GM18868 (cell line): Measurements from ENCODE around the gene SCYL2.
A peak's percentile ranks its signal among the peaks of the same experiment; 100 is the strongest.
"Not testable (repeated sequence)": the region's sequence is repeated elsewhere in the genome, so short reads cannot be mapped to it uniquely, and the experiment has no call there.

Experiments used
- ATAC-seq: cut with Tn5 transposase; IDR thresholded peaks from one replicate; pipeline ENCODE4 v1.9.1; 2021; ENCODE audit warnings: mild to moderate bottlenecking, moderate library complexity; ENCODE audit not compliant: unreplicated experiment

The SCYL2 gene

DNA sequence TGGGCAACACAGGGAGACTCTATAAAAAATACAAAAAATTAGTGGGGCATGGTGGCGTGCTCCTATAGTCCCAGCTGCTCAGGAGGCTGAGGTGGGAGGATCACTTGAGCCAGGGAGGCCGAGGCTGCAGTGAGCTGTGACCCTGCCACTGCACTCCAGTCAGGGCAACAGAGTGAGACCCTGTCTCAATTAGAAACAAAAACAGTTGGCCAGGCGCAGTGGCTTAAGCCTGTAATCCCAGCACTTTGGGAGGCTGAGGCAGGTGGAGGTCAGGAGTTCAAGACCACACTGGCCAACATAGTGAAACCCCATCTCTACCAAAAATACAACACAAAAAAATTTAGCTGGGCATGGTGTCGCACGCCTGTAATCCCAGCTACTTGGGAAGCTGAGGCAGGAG lies 1.9 kb upstream of the SCYL2 start:
- not testable (repeated sequence) for ATAC-seq

DNA sequence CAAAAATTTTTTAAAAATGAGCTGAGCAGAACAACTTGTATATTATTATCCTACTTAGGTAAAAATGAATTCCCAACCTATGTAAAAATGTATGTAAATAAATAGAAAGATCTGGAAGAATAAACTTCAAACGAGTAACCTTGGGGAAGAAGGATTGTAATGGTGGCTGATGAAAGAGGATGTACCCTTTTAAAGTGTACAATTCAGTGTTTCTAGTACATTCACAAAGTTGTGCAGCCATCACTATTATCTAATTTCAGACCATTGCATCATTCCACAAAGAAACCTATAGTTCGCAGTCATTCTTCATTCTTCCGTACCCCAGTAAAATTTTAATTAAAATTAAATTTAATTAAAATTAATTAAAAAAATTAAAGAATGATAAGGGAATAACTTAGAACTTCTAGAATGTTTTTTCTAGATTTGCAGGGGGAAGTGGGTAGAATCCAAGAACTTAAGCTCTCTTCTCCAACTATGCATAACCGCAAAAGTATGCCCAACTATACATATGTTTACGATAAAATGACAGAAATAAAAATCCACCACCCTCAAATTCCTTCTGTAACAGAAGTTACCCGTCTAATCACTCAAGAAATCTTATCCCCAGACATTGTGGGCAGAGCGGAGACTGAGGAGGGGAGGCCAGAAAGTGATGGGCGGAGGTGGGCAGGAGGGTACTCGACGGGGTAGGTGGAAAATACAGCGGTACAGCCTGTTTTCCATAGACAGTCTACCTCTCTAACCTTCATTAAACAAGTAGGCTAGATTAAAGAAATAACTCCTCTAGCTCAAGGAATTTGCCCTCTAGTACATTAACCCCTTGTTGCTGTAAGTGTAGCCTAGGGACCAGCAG lies 1.0 kb upstream of the SCYL2 start:
- ATAC-seq = peak; percentile 4

DNA sequence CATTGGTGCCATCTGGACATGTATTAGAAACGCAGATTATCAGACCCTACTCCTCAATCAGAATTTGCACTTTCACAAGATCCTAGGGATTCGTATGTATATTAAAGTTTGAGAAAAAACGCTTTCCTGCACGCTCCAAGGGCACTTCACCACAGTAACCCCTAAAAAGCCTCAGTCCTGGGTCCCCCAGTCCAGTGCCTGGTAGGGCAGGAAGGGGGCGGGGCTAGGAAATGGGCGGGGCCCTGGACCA lies 467 bp upstream of the SCYL2 start:
- ATAC-seq = peak; percentile 81

DNA sequence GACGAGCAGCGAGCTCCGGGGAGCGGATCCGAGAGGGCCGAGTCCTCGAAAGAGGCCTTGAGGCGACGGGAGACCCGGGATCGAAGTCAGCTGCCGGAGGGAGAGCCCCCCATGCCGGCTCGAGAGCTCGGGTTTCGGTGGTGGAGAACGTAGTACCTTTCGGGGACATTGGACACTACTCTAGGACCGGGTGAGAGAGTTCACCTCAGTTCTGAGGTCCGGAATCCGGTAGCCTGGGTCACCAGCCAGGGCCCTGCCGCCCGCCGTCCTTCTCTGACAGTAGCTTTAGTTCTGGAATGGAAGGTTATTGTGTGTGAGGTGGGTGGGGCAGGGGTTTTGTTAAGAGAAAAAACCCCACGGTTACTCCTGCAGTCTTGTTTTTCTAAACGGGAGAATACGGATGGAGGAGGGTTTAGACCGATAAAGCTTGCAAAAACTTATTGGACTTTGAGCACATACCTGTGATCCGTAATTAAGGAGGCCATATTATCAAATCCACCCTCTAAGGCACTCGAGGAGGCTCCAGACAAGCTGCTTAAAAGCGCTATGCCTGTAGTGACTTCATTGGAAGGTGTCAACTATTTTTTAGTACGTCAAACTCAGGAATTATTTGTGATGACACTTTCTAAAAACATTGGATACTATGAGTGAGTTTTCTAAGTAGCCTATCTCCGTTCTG lies 765 bp downstream of the SCYL2 start:
- peak; percentile 3 for ATAC-seq

DNA sequence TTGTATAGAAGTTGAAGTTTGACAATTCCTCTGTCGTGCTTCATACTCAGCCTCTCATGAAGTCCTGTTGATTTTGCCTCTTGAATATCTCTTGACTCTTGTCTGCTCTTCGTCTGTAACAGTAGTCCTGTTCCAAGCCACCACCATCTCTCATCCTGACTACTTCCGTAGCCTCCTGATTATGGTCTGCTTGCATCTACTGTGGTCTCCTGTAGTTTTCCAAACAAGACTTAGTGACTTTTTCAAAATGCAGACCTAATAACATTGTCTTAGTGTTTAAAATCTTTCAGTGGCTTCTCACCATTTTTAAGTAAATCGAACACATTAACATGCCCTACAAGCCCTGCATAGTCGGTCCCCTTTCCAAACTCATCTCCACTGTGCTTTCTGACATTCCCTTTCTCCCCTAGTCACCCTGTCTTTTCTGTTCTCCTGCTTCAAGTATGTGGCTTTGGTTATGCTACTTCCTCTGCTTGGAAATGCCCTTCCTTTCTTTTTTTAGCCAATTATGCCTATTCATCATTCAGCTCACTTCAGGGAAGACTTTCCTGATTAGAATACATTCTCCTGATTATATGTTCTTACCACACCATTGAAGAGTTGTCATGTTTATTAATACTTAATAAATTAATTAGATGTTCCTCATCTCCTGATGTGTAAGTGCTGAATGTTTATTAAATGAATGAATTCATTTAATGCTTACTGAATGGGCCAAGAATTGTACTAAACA lies 2.0 kb downstream of the SCYL2 start:
- no peak for ATAC-seq

DNA sequence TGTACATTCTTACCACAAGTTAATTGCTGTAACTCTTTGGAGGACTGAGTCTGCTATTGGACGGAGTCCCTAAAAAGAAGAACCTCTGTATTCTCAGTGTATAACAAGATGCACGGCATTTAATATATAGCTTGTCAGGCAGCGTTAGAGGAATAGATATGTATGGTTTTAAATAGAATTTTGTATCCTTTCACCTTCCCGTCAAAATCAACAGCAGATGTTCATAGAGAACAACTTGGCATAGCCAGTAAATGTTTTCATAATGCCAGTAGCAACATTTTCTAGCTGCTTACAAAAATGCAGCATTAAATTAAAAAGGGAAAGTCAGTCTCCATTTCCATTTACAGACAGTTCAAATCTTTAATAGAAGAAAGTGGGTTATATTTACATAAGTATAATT lies 6.8 kb downstream of the SCYL2 start:
- ATAC-seq = no peak

DNA sequence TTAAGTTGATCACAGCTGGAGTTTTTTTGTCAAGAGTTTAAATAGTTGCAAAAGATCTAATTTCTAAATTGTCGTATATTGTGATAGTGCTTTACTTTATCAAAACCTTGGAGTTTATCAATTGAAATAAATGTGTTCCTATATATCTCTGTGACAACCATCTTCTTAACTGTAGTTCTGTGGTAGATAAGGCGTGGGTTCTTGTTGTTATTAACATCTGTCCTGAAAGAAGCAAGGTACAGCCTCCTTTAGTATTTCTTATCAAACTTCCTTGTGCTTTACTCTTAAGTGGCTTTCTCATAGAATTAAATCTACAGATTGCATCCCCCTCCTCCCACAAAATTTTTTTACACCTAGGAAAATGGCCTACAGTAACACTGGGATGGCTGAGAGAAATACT lies 7.3 kb downstream of the SCYL2 start:
- no peak for ATAC-seq

DNA sequence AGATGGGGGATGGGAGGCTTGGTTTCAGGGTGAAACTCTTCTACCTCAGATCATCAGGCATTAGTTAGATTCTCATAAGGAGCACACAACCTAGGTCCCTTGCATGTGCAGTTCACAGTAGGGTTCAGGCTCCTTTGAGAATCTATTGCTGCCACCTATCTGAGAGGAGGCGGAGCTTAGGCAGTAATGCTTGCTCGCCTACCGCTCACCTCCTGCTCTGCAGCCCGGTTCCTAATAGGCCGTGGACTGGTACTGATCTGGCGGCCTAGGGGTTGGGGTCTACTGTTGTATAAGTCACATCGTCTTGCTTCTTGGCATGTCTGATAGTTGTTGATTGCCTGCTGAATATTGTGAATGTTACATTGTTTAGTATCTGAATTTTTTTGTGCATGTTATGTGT lies 12.2 kb downstream of the SCYL2 start:
- no peak for ATAC-seq

DNA sequence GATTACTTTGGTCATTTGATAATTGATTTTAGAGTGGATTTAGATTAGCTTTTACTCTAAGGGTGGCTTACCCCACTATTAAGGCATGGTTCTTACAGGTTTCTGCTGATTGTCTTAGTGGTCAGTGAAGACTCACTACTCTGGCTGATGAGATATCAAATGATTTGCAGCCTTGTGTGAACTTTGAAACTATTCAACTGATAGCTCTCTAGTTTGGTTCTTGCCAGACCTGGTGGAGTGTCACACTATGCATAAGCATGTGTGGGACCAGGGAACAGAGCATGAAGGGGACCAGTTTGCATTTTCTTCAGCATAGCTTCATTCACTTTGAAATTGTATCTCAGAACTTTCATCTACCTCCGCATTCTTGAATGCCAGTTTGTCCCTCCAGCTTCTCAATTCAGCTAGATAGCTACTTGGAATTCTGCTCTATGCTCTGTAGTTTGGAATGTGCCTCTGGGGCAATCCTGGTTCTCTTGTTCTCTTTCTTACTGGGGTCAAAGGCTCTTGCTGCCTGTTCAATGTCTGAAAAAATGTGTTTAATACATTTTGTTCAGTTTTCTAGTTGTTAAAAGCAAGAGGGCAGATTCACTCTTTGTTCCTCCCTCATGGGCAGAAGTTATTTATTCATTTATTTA lies 12.7 kb downstream of the SCYL2 start:
- no peak for ATAC-seq

DNA sequence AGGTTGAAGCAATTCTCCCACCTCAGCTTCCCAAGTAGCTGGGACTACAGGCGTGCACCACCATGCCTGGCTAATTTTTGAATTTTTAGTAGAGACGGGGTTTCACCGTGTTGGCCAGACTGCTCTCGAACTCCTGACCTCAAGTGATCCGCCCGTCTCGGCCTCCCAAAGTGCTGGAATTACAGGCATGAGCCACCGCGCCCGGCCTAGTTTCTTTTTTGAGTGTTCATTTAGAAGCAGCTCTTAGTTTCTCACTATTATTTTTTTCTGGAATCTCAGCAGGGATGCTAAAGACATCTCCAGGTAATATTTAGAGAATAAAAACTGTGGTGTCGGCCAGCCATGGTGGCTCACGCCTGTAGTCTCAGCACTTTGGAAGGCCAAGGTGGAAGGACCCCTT lies 17.6 kb downstream of the SCYL2 start:
- ATAC-seq = not testable (repeated sequence)

DNA sequence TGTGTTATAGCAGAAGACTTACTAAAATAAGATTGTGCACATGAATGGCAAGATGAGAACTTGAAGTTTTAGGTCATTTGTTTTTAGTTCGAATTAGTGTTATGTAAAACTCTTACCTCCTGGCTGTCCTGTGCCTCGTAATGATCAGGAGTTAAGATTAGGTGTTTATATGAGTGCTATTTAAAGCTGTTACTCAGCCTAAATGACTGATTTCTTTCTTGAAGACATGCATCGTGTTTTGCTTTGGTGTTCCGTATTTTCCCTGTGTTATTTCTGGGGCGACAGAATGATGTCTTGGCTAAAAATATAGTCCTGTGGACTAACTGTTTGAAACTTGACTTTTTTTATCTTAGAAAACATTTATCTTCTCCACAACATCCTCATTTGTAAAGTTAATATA lies 22.1 kb downstream of the SCYL2 start:
- no peak for ATAC-seq

DNA sequence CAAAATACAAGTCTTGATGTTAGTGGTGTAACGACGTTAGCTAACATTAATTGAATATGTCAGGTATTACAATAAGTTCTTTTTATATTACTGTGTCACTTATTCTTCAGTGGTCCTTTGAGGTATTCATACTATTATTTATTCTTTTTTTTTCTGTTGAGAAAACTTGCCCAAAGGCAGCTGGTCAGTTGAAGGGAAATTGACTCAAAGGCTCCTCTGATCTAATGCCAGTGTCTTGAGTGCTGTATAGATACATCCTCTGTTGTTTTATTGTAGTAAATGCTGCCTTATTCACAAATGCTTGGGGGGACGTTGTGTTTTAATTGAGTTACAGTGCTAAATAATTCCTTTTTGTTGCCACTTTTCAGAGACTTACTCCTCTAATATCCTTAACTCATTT lies 23.0 kb downstream of the SCYL2 start:
- no peak for ATAC-seq

DNA sequence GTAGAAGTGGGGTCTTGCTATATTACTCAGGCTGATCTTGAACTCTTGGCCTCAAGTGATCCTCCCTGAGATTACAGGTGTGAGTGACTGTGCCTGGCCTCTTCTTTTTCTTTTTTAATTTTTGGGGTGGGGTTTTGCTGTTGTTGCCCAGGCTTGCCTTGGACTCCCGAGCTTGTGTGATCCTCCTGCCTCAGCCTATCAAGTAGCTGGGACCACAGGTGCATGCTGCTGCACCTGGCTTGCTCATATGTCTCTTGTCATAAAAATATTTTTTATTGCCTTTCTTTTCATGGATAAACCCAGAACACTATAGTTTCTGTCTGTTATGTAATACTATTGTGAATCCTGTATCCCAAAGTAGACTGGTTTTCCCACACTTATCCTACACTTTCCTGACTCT lies 26.0 kb downstream of the SCYL2 start:
- ATAC-seq = no peak

DNA sequence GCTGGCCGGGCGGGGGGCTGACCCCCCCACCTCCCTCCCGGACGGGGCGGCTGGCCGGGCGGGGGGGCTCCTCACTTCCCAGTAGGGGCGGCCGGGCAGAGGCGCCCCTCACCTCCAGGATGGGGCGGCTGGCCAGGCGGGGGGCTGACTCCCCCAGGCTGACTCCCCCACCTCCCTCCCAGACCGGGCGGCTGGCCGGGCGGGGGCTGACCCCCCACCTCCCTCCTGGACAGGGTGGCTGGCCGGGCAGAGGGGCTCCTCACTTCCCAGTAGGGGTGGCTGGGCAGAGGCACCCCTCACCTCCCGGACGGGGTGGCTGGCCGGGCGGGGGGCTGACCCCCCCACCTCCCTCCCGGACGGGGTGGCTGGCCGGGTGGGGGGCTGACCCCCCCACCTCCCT lies 27.4 kb downstream of the SCYL2 start:
- ATAC-seq = not testable (repeated sequence)

DNA sequence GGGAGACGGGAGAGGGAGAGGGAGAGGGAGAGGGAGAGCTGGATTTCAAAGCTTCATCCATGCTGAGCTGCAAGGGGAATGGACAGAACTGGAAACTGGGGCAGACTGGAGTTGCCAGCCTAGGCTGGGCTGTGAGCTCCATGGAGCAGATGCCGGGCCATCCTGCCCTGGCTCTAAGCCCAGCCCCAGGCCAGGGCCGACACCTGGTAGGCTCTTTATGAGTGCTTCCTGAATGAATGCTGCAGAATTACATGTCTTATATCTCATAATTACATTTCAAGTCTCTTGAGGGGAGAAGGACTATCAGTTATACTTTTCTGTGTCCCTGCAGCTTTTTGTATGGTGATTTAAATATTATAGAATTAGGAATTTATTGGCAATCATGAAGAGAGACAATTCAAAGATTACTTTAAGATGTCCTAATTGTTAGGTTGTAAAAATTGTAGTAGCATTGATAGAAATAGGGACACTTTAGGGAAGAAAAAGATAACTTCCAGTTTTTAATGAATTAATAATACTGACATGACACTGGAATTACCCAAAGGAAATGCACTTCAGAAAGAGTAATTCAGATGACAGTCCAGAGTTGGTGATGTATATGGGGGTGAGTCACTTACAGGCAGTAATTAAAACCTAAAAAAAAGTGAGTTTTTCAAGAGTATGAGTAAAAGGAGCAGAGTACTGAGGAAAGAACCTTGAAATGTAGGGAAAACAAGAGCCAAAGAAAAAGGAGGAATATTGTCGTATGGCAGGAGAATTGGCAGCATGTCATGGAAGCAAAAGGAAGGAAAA lies 29.0 kb downstream of the SCYL2 start:
- no peak for ATAC-seq

DNA sequence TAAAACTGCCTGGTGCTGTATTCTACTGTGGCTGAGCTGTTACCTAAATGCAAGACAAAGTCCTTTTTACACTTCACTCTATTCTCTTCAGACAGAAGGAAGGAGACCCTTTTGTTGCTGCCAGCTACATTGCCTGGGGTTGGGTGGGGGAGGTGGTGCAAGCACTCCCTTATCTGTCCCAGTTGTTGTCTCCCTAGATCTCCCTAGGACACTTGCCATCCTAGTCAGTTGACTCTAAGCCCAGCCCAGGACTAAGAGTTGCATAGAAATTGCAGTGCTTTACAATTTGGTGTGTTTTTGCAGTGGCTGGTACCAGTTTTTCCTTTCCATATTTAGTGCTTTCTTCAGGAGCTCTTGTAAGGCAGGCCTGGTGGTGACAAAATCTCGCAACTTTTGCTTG lies 35.1 kb downstream of the SCYL2 start:
- no peak for ATAC-seq

DNA sequence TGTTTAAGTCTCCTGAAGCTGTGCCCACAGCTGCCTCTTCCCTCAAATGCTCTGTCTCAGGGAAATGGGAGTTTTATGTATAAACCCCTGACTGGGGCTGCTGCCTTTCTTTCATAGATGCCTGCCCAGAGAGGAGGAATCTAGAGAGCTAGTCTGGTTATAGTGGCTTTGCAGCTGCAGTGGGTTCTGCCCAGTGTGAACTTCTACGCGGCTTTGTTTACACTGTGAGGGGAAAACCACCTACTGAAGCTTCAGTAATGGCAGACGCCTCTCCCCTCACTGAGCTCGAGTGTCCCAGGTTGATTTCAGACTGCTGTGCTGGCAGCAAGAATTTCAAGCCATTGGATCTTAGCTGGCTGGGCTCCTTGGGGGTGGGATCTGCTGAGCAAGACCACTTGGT lies 36.9 kb downstream of the SCYL2 start:
- ATAC-seq = no peak

DNA sequence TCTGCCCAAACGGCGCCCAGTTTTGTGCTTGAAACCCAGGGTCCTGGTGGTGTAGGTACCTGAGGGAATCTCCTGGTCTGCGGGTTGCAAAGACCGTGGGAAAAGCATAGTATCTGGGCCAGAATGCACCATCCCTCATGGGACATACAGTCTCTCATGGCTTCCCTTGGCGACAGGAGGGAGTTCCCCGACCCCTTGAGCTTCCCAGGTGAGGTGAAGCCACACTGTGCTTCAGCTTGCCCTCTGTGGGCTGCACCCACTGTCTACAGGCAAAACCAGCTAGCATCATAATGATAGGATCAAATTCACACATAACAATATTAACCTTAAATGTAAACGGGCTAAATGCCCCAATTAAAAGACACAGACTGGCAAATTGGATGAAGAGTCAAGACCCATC lies 37.4 kb downstream of the SCYL2 start:
- ATAC-seq = not testable (repeated sequence)

DNA sequence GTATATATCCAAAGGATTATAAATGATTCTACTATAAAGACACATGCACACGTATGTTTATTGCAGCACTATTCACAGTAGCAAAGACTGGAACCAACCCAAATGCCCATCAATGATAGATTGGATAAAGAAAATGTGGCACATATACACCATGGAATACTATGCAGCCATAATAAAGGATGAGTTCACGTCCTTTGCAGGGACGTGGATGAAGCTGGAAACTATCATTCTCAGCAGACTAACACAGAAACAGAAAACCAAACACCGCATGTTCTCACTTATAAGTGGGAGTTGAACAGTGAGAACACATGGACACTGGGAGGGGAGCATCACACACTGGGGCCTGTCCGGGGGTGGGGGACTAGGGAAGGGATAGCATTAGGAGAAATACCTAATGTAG lies 41.2 kb downstream of the SCYL2 start:
- ATAC-seq = not testable (repeated sequence)

DNA sequence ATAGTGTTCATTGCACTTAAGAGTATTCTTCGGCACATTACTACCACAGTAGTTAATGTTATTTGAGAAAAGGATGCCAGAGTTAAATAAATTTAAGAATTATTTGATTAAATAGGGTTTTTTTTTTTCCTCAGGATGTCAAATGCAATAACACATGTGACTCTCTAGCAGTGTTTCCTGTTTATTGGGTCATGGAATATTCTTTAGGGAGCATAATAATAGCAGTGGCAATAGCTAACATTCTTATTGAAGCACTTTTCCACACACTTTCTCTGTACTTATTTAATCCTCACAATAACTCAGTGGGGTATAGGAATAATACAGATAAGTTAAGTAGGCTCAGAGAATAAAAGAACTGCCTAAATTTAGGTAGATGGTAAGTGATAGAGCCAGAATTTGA lies 44.3 kb downstream of the SCYL2 start:
- ATAC-seq = no peak

DNA sequence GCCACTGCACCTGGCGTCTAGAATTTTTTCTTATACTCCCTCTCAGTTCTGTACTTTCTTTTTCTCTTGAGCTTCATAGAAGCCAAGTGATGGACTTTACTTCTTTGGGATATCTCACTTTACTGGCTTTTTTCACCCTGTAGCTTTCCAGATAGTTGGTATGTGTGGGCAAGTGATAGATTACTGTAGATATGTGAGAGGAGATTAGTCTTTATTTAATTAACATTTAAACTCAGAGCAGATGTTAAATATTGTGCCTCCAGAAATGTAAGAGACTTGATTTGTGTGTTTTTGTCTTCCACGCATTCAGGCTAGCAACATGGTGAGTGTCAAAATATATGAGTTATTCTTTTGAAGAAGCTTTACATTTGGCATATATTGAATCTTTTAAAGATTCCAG lies 50.4 kb downstream of the SCYL2 start:
- no peak for ATAC-seq
